ENCODE results near the gene UBE2B.
A peak's percentile ranks its signal among the peaks of the same experiment; 100 is the strongest.

The UBE2B gene

GRCh38 chr5:134406390-134406789 lies 35.0 kb downstream of the UBE2B start:
- no peak for TF ChIP-seq CTCF (IDR thresholded peaks at IDR 0.05; ENCODE audit: extremely low read depth, missing control alignments)
- no peak for DNase-seq (ENCODE audit: low spot score)

- DNase-seq (ENCODE audit: low spot score) = no peak
- no peak for TF ChIP-seq CTCF (IDR thresholded peaks at IDR 0.05; ENCODE audit: extremely low read depth, missing control alignments)
These were observed 38.0 kb downstream of the UBE2B start for GRCh38 chr5:134409321-134409720.

- DNase-seq (ENCODE audit: low spot score) = no peak
- TF ChIP-seq CTCF (IDR thresholded peaks at IDR 0.05; ENCODE audit: extremely low read depth, missing control alignments) = no peak
These were observed 39.5 kb downstream of the UBE2B start for GRCh38 chr5:134410822-134411221.

- DNase-seq (ENCODE audit: low spot score) = peak; percentile 22
- TF ChIP-seq CTCF (IDR thresholded peaks at IDR 0.05; ENCODE audit: extremely low read depth, missing control alignments) = no peak
These were observed 39.8 kb downstream of the UBE2B start for GRCh38 chr5:134411228-134411545.

- peak; percentile 94 for DNase-seq (ENCODE audit: low spot score)
- TF ChIP-seq CTCF (IDR thresholded peaks at IDR 0.05; ENCODE audit: extremely low read depth, missing control alignments) = peak; percentile 82
These were observed 40.3 kb downstream of the UBE2B start, which contains the start of gene CDKN2AIPNL for GRCh38 chr5:134411546-134412266. Gene CDKN2AIPNL (minus strand): TSS chr5:134411881. CDS start chr5:134411854, 27 bp downstream.

GRCh38 chr5:134413046-134413445 lies 41.7 kb downstream of the UBE2B start:
- no peak for TF ChIP-seq CTCF (IDR thresholded peaks at IDR 0.05; ENCODE audit: extremely low read depth, missing control alignments)
- no peak for DNase-seq (ENCODE audit: low spot score)

- no peak for DNase-seq (ENCODE audit: low spot score)
- no peak for TF ChIP-seq CTCF (IDR thresholded peaks at IDR 0.05; ENCODE audit: extremely low read depth, missing control alignments)
These were observed 46.3 kb downstream of the UBE2B start for GRCh38 chr5:134417707-134418106.
